ENCODE results near the gene ATP8B3. TPM values are rescaled to one million over a fixed set of nuclear protein-coding genes. Genes with fewer than 3 reads are reported as not detected.

Gene ATP8B3
- polyA plus RNA-seq, 1 donor, result 0.51 TPM

DNA sequence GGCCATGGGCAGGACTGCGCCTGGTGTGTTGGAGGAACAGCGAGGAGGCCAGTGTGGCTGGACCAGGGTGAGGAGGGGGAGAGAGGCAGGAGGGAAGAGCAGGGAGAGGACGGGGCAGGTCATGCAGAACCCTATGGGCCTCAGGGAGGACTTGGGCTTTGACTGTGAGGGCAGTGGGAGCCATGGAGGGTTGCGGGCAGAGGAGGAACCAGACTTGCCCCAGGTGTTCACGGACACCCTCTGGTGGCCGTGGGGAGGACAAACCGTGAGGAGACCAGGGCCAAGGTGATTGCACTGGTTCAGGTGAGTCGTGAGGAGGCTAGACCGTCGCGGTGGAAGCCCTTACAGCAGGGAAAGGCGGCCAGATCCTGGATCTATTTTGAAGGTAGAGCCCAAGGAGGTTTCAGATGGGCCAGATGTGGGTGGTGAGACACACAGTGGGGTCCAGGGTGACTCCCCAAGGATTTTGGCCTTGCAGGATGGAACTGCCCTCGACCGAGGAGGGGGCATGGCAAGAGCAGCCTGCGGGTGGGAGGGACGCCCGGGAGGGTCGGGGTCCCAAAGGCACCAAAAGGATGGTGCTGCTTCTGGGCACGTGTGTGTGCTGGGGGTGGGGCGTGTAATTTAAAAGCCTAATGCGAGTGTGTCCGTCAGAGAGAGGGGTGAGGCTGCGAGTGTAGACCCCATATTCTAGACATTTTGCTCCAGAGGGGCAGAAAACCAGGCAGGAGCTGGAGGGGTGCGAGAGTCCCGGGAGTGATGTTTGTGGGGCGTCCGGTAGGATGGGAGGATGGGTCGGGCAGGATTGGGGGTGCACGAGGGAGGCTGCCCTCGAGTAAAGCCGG is 39.0 kb upstream of the ATP8B3 start:
- DNase-seq (ENCODE audit: low read depth), result no peak

GRCh38 chr19:1849886-1850398 is 37.9 kb upstream of the ATP8B3 start:
- no peak for DNase-seq (ENCODE audit: low read depth)

GRCh38 chr19:1849132-1849474 is 37.0 kb upstream of the ATP8B3 start:
- no peak for DNase-seq (ENCODE audit: low read depth)

DNA sequence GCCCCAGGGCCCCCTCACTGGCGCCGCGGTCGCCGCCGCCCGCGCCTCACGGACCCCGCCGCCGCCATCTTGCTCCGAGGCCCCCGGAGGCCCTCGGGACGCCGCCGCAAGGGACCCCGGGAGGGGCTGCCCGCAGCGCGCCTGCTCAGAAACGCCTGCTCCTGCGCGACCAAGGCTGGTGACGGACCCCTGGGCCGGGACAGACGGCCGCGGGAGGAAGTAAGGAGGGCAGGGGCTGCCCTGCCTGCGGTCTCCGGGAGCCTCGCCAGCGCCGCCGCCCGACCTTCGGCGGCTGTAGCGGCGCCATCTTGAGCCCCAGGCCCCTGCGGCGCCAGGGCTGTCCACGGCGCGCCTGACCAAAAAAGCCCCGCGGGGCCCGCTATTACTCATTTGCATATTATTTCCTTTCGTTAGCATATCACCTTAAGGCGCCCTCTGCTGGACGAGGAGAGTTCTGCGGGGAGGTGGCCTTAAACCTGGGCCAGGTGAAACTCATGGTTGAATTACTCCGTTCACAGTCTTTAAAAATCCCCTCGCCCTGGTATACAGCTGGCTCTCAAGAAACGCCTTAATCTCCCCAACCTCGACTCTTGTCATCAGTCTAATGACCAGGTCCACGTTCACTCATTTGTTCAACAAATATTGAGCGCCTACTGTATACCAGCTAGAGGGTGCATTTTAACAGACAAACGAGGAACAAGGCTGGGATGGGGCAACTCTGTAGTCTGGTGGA is 36.5 kb upstream of the ATP8B3 start, which contains the start of gene REXO1:
REXO1 (minus strand) TSS at position 85 of the 733 bp plus-strand sequence. CDS start 125 bp downstream, outside the sequence.
- DNase-seq (ENCODE audit: low read depth), result peak; percentile 70

- no peak for DNase-seq (ENCODE audit: low read depth)
Measured at GRCh38 chr19:1847684-1848398, 35.8 kb upstream of the ATP8B3 start.

GRCh38 chr19:1847348-1847683 is 35.2 kb upstream of the ATP8B3 start:
- DNase-seq (ENCODE audit: low read depth), result no peak

GRCh38 chr19:1846517-1847204 is 34.6 kb upstream of the ATP8B3 start:
- no peak for DNase-seq (ENCODE audit: low read depth)

GRCh38 chr19:1845642-1846041 is 33.6 kb upstream of the ATP8B3 start:
- DNase-seq (ENCODE audit: low read depth), result no peak

GRCh38 chr19:1845125-1845515 is 33.0 kb upstream of the ATP8B3 start:
- no peak for DNase-seq (ENCODE audit: low read depth)

GRCh38 chr19:1844513-1845124 is 32.5 kb upstream of the ATP8B3 start:
- DNase-seq (ENCODE audit: low read depth), result no peak

DNA sequence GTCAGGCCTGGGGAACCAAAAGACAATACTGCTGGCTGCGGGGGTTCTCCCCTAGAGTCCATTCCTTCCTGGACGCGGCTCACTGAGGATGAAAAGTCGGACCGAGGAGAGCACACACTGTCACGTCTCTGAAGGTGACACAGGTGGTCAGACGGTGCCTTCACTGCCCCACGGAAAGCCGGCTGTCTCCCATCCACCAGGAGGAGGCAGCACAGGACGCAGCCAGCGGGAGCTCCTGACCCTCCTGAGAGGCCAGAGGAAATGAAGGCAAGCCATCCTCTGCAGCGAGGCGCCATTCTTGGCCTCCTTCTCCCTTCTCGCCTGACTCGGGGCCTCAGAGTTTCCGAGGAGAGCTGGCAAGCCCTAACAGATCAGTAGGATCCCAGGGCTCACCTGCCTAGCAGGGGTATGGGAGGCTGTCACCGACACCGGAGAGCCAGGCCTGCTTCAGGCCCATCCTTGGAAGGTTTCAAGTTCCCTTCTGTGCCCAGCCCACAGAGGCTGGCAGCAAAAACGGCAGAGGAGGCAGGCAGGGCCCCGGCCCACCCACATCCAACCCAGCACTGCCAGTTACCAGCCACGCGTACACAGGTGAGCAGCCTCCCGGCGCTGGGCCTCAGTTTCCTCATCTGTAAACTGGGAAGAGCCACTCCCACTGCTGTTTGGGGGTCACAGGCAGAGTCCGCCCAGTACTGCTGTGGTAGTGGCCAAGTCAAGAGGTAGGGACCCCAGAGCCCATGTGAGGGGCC is 31.7 kb upstream of the ATP8B3 start:
- DNase-seq (ENCODE audit: low read depth), result no peak

GRCh38 chr19:1843116-1843515 is 31.0 kb upstream of the ATP8B3 start:
- DNase-seq (ENCODE audit: low read depth), result no peak

GRCh38 chr19:1841209-1841924 is 29.3 kb upstream of the ATP8B3 start:
- DNase-seq (ENCODE audit: low read depth), result no peak

GRCh38 chr19:1840541-1841115 is 28.6 kb upstream of the ATP8B3 start:
- DNase-seq (ENCODE audit: low read depth), result no peak

- no peak for DNase-seq (ENCODE audit: low read depth)
Measured at GRCh38 chr19:1839658-1840540, 27.8 kb upstream of the ATP8B3 start.

- DNase-seq (ENCODE audit: low read depth), result no peak
Measured at GRCh38 chr19:1837625-1838105, 25.6 kb upstream of the ATP8B3 start.

DNA sequence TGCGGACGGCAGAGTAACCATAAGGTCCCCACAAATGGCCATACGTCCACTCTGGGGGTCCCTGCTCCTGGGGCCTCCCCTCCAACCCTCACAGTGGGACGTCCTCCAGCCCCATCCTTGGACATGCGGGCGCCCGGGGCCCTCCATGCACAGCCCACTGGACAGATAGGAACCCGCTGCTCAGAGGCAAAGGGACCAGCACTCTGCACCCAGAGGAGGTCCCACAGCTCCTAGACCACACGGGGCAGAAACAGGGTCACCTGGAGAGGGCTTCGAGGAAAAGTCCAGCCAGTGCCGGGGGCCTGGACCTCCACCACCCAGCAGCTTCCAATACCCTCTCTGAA is 25.1 kb upstream of the ATP8B3 start:
- DNase-seq (ENCODE audit: low read depth), result no peak

GRCh38 chr19:1836458-1837221 is 24.6 kb upstream of the ATP8B3 start:
- DNase-seq (ENCODE audit: low read depth), result no peak

Measured in forelimb muscle (tissue), 1 donor.